HG03378 (cell line): ENCODE data around the gene VANGL1.

Source experiments
- ATAC-seq: cut with Tn5 transposase; IDR thresholded peaks from one replicate; pipeline ENCODE4 v1.9.1; 2021; ENCODE audit warnings: mild to moderate bottlenecking, moderate library complexity; ENCODE audit not compliant: unreplicated experiment

The VANGL1 gene

GRCh38 chr1:115643666-115644065 lies 1.9 kb downstream of the VANGL1 start:
- no peak for ATAC-seq

DNA sequence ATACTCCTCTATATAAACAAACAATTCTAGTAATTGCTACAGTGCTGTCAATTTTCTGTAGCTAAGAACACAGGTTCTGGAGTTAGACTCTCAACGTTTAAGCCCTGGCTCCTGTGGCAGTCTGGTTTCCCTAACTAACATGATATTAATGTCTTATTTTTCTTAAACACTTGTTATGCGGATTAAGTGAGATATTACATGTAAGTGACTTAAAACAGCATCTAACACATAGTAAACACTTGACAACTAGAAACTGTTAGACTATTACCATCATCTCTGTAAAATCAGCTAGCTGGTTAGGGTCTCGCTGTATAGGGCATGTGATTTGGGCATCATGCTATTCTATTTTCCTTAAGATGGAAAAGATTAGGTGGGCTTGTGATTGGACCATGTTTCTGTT lies 2.3 kb downstream of the VANGL1 start:
- ATAC-seq = no peak

DNA sequence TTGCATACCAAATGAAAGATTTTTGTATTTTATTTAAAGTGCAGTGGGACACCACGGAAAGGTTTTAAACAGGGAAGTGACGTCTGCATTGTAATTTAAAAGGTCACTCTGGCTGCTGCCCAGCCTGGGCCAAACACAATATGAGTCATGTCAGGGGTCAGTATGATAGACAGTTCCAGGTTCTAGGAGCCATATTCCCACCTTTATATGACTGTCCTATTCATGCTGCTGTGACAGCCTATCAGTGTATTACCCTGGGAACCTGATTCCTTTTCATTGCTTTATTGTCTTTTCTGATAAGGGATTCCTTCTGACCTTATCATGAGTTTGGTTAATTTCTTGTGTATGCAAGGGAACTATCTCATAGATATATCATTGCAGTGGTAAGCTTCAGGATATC lies 5.3 kb downstream of the VANGL1 start:
- no peak for ATAC-seq

DNA sequence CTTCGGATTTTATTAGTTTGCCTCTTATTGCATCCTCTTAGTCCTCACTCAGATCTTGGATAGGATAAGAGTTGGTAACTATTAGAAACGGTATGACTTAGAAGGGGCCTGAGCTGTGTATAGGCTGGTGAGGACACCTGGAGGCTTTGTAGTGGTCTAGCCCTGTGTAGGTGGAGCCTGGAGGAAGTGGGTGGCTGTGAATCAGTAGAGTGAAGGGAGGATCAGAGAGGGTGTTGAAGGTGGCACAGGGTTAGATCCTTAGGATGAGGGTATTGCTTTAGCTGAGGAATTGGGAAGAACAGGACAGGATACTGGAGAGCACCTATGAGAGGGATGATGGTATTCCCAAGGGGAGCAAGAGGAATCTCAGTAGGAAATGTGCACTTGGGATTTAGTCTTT lies 5.7 kb downstream of the VANGL1 start:
- ATAC-seq = no peak

DNA sequence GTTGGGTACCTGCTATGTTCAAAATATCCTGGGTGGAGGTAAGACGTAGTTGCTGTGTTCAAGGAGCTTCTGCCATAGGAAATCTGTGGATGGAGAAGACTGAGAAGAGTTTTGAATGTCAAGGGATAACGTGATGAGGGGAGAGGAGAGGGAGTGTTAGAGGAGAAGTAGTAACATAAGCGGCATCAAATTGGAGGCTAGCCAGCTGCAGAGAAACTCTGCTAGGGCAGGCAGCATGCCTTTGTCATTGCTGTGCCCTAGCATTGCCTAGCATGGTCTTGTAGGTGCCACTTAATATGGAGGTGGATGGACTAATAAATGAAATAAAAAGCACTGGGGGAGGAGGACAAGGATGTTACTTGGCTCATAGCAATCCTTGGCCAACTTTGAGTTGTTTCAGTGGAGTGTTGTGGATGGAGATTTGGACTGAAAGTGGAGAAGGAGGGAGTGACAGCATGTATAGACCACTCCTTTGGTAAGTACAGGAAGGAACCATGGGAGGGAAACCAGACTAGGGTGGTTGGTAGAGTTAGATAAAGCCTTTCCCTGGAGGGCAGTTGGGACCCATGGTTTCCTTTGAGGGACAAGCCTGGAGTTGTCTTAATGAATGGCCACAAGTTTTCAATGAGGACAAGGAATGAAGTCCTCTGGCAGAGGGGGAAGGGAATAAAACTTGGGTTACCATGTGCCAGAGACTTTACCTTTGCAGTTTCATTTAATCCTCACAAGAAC lies 6.3 kb downstream of the VANGL1 start:
- ATAC-seq = no peak

GRCh38 chr1:115648717-115649691 lies 7.2 kb downstream of the VANGL1 start:
- ATAC-seq = peak; percentile 92

DNA sequence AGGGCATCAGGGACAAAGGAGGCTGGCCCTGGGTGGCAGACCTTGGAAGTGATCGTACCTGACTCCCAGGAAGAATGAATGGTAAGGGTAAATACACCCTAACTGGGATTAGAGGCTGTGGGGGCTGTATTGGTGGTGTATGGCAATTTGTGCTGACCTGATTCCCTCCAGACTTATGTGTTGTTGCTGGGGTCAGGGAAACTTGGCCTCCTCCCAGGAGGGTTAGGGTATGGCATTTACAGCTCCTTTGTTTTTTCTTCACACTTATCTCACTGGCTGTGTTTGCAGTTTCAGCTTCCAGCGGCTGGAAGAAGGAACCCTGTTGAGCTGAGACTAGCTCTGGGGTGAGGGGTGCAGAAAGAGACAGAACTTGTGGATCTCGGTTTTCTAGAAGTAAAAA lies 8.2 kb downstream of the VANGL1 start:
- no peak for ATAC-seq

DNA sequence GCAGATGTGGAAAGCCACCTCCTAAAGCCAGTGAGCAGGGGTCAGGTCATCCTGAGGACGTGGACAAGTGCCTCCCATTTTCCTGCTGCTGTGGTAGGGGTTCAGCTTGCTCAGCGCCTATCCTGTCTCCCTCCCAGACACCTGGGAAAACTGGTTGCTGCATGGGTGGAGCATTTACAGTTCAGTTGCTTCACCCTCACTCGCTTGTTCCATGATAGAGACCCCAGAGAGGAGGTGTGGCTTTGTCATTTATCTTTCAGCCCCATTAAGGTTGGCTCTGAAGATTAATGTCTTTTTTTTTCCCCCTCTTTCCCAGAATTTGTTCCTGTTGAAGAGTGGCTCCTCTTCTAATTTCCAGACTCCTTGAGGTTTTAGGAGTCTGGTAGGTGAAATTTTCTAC lies 9.2 kb downstream of the VANGL1 start:
- ATAC-seq = no peak

DNA sequence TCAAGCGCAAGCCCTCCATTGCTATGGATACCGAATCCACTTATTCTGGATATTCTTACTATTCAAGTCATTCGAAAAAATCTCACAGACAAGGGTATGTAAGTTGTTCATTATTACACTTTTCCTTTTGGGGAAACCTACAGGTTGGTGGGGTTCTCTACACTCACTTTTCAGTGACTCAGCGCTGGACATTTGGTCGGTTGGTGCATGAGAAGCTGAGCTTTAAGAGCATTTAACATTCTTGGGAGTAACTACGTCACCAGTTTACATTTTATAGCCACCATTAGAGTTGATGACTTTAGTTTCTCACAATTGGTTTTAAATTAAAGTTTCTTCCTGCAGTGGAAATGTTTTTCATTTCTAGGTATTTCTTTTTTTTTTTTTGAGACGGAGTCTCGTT lies 9.6 kb downstream of the VANGL1 start:
- ATAC-seq = no peak

DNA sequence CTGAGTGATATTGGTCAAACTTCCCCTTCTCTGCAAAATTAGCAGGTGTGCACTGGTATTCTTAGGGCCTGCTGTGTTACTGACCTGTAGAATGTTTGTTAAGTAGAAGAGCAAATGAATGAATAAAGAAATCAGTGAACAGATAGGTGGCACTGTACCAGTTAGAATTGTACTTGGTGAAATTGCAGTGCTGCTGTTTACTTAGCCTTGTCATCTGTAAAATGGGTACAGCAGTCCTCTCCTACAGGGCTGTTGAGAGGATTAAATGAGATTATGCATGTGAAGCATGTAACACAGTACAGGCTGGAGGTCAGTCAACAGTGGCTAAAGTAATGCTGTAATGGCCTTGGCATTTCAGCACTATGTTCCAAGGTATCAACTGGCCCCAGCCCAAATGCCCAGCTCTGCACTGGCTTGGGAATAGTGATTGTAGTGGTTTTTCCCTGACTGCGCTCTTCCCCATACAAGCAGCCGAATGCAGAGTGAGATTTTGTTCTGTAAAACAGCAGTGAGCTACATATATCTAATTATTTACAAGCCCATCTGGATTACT lies 10.5 kb downstream of the VANGL1 start:
- no peak for ATAC-seq

DNA sequence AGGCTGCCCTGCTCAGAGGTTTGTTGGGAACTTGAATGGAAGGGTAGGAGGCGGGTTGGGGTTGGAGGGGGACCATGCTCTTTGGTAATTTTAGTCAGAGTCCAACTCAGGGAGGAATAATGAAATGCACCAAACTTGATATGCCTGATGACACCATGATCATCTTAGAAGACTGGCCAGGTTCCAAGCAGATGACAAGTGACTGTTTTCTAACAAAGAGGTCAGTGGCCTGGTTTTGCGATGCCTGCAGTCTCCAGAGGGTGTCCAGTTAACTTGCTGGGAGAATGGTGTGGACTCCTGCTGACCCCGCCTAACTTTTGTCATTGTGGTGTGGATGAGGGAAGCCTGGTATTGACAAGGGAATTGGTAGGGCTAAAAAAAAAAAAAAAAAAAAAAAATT lies 12.4 kb downstream of the VANGL1 start:
- ATAC-seq = no peak

DNA sequence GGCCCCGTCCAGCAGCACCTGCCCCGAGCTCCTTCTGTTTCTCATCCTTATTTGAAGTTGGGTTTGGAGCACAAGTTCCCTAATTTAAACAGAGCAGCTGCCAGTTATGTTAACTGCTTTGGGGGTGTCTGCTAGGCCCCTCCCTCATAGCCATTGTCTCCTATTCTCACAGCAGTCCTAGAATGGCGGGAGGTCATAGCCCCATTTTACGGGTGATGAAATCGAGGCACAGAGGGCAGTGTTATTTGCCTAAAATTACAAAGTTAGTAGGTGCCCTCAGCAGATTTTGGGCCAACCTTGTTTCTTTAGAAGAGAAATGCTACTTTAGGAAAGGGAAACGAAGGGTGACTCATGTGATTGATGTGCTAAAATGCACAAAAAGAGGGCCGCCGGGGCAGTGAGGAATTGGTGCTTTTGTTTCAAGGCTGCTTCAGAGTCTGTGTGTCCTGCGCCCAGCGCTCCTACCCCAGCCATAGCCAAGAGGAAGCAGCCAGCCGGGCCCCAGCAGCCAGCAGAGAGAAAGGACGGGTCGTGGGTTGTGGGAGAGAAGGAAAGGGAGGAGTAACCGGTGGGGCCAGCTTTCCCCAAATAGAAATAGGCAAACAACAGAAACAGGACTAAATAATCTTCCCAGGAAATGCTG lies 13.0 kb downstream of the VANGL1 start:
- no peak for ATAC-seq

- no peak for ATAC-seq
Observed at GRCh38 chr1:115655306-115655663, 13.5 kb downstream of the VANGL1 start.

- no peak for ATAC-seq
Observed at GRCh38 chr1:115655916-115656315, 14.1 kb downstream of the VANGL1 start.

- no peak for ATAC-seq
Observed at GRCh38 chr1:115656461-115657077, 14.8 kb downstream of the VANGL1 start.

GRCh38 chr1:115658646-115659045 lies 16.9 kb downstream of the VANGL1 start:
- no peak for ATAC-seq

- ATAC-seq = no peak
Observed at GRCh38 chr1:115660151-115660550, 18.4 kb downstream of the VANGL1 start.

GRCh38 chr1:115661157-115661556 lies 19.4 kb downstream of the VANGL1 start:
- ATAC-seq = no peak

DNA sequence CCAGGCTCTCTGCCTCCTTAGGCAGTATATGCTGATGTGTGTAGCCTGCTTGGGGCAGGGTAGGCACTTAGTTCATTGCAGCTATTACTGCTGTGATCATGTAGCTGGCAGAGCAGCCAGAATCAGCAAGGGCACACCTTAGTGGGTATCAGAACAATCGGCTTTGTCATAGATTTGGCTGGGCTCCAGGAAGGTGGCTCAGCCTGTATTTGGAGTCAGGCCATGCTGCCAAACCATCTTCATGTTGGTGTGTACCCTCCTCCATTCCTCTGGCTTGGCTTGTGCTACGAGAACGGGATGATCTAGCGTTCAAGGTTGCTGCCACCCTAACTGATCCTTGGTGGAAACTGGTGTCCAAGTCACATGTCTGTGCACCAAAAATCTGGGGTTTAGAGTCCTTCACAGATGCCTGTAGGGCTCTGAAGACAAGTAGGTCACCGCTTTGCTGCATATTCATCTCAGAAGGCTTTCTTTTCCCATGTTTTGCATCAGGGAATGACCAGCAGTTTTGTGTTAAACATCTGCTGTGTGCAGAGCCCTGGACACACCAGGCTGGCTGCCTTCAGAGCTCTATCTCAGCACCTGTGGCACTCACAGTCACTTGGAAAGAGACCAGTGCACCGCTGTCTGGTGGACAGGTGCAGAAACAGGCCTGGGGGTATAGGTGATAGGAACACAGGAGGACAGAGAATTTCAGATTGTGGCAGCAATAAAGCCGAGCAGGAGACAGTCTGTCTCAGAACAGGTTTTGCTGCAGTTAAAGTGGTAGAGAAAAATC lies 23.7 kb downstream of the VANGL1 start:
- no peak for ATAC-seq

DNA sequence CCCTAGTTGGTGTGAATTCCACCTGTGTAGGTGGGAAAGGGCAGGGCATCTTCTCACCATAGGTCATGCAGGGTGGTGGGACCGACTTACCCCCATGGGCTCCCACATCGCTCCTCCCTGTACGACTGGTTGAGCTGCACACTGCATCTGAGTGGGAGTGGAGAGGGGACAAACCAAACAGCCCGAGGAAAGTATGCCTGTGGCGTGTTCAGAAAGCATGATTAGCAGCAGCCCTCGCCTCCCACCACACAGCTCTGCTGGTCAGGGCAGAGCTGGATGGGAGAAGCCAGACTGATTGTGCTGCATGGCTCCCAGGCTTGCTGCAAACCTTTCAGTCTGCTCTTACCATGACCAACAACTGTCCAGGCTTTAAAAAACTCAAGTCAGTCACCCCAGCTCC lies 24.4 kb downstream of the VANGL1 start:
- ATAC-seq = no peak
